Upper lobe of left lung (tissue), 6 donors: ENCODE measurements around the gene TNFAIP8L1. TPM values are rescaled to one million over a fixed set of nuclear protein-coding genes. Genes with fewer than 3 reads are reported as not detected.
"Not testable (repeated sequence)": the region's sequence is repeated elsewhere in the genome, so short reads cannot be mapped to it uniquely, and the experiment has no call there.

ENCODE experiments used
- ATAC-seq, 2 donors: fragments of 200-7000 bp; cut with Tn5 transposase; one replicate each; pipeline ENCODE4 v1.9.1; 2022; ENCODE audit warnings: mild to moderate bottlenecking in 2 of 2, moderate library complexity in 2 of 2; ENCODE audit not compliant: low FRiP score in 2 of 2
- DNase-seq, 2 donors: peaks; one replicate each; pipeline ENCODE4 v3.0.0-alpha.2; 2019 to 2020
- H3K27ac ChIP-seq, 4 donors: fragments of 200-600 bp; sonication (generic); one replicate each; pipeline ENCODE4 v1.5.1; 2016 to 2019
- H3K27me3 ChIP-seq, 4 donors: fragments of 200-600 bp; sonication (generic); one replicate each; pipeline ENCODE4 v1.5.1; 2017 to 2019
- H3K36me3 ChIP-seq, 4 donors: fragments of 200-600 bp; sonication (generic); one replicate each; pipeline ENCODE4 v1.5.1; 2016 to 2019
- H3K4me1 ChIP-seq, 4 donors: fragments of 200-600 bp; sonication (generic); one replicate each; pipeline ENCODE4 v1.5.1; 2018 to 2019
- H3K4me3 ChIP-seq, 4 donors: fragments of 200-600 bp; sonication (generic); one replicate each; pipeline ENCODE4 v1.5.1; 2017 to 2019; ENCODE audit warnings: mild to moderate bottlenecking in 2 of 4, moderate library complexity in 1 of 4
- H3K9me3 ChIP-seq, 4 donors: fragments of 200-600 bp; sonication (generic); one replicate each; pipeline ENCODE4 v1.5.1; 2018 to 2019
- EP300 ChIP-seq, 4 donors: sonication (generic); formaldehyde crosslinking; IDR thresholded peaks; one replicate each; pipeline ENCODE4 v1.5.1; 2017; ENCODE audit warnings: antibody characterized with exemption in 4 of 4, control low read depth in 2 of 4
- POLR2A ChIP-seq, 4 donors: fragments of 450-650 bp; IDR thresholded peaks; one replicate each; pipeline ENCODE4 v1.5.1; 2016 to 2017; ENCODE audit warnings: antibody characterized with exemption in 4 of 4, mild to moderate bottlenecking in 2 of 4
- POLR2AphosphoS5 ChIP-seq, 2 donors: sonication (generic); formaldehyde crosslinking; IDR thresholded peaks; one replicate each; pipeline ENCODE4 v1.5.1; 2017; ENCODE audit warnings: antibody characterized with exemption in 2 of 2
- WGBS, 2 donors: methylation state at CpG; one replicate each; pipeline ENCODE4 v1.1.5; 2017 to 2018; 5-methylcytosine and 5-hydroxymethylcytosine counted together
- total RNA-seq, 6 donors: library from RNA; depleted of rRNA in 4 of 6; stranded (reverse); fragments of >200 nt in 4 of 6; gene quantifications; one replicate each; pipeline versions ENCODE4 v1.1.0 to v1.2.1, GENCODE V29; 2016 to 2021
- TF ChIP-seq, protein P1 (sequence below), 6 experiments: fragments of 450-650 bp in 4 of 6; fragments of 200-600 bp in 2 of 6; sonication (generic) in 2 of 6; IDR thresholded peaks; one replicate each; pipeline ENCODE4 v1.5.1; 2016 to 2019; ENCODE audit warnings: antibody characterized with exemption in 6 of 6
- donor health status: DM: no; HTN: no; CAD: no; lungs with moderate emphysema.
- donor health status: DM: no; HTN: yes; CAD: no; lungs with severe emphysema.

The TNFAIP8L1 gene
- total RNA-seq, 6 donors from 2014 or later = 4.4 to 17.5 (median 11.4) TPM

DNA sequence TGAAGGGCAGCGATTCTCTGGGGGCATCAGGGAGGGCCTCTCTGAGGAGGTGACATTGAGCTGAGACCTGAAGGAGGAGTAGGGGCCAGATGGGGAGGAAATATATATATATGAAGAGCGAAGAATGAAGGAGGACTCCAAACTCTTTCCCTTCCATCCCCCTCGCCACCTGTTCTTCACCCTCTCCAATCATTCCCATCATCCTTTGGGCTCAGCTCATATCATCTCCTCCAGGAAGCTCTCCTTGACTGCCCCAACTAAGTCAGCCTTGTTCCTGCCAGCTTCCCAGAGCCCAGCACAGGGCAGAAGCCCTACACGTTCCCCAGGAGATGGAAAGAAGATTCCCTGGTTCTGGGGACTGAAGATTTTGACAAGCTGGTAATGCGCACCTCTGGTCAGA, 46.9 kb upstream of the TNFAIP8L1 start:
- no peak overlapping the region for H3K27ac ChIP-seq
- TF ChIP-seq, protein P1, sequence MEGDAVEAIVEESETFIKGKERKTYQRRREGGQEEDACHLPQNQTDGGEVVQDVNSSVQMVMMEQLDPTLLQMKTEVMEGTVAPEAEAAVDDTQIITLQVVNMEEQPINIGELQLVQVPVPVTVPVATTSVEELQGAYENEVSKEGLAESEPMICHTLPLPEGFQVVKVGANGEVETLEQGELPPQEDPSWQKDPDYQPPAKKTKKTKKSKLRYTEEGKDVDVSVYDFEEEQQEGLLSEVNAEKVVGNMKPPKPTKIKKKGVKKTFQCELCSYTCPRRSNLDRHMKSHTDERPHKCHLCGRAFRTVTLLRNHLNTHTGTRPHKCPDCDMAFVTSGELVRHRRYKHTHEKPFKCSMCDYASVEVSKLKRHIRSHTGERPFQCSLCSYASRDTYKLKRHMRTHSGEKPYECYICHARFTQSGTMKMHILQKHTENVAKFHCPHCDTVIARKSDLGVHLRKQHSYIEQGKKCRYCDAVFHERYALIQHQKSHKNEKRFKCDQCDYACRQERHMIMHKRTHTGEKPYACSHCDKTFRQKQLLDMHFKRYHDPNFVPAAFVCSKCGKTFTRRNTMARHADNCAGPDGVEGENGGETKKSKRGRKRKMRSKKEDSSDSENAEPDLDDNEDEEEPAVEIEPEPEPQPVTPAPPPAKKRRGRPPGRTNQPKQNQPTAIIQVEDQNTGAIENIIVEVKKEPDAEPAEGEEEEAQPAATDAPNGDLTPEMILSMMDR (IDR thresholded peaks at IDR 0.05) = no peak
- TF ChIP-seq POLR2A (IDR thresholded peaks at IDR 0.05) (no peak), EP300 (IDR thresholded peaks at IDR 0.05) (no peak), POLR2AphosphoS5 (IDR thresholded peaks at IDR 0.05) (no peak)
- ATAC-seq (no peak), DNase-seq (no peak)
- H3K9me3 ChIP-seq = no peaks in the 10 kb centered on the region
- no peaks in the 10 kb centered on the region for H3K36me3 ChIP-seq
- peaks cover 0 to 5% (median 2%) of the 10 kb centered on the region in 4 donors for H3K27me3 ChIP-seq
- peaks cover 0 to 3% (median 0%) of the 10 kb centered on the region in 4 donors for H3K4me1 ChIP-seq
- WGBS, 2 donors = 61 to 67% methylated on average over 5 of the region's 5 CpGs
- no peak overlapping the region for H3K4me3 ChIP-seq

DNA sequence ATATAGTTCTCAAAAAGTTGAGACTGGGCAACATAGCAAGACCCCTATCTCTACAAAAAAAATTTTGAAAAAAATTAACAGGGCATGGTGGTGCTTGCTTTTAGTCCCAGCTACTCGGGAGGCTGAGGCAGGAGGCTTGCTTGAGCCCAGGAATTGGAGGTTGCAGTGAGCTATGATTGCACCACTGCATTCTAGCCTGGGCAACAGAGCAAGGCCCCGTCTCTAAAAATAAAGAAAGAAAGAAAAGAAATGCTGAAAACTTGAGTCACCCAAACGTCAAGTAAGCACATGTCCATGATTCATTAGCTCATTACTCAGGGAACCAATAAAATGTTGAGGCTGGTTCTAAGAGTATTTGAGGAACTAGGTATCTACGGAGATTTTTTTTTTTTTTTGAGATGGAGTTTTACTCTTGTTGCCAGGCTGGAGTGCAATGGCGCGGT, 45.9 kb upstream of the TNFAIP8L1 start:
- no peaks in the 10 kb centered on the region for H3K36me3 ChIP-seq
- H3K27ac ChIP-seq = no peak overlapping the region
- TF ChIP-seq POLR2AphosphoS5 (IDR thresholded peaks at IDR 0.05) (no peak), EP300 (IDR thresholded peaks at IDR 0.05) (no peak), POLR2A (IDR thresholded peaks at IDR 0.05) (no peak)
- TF ChIP-seq, protein P1 (IDR thresholded peaks at IDR 0.05) = no peak
- H3K4me1 ChIP-seq = peaks cover 4 to 13% (median 6%) of the 10 kb centered on the region in 4 donors
- no peaks in the 10 kb centered on the region for H3K9me3 ChIP-seq
- H3K27me3 ChIP-seq = peaks cover 0 to 11% (median 5%) of the 10 kb centered on the region in 4 donors
- no peak for DNase-seq
- 54 to 65% methylated on average over 6 of the region's 6 CpGs for WGBS, 2 donors
- ATAC-seq = no peak
- H3K4me3 ChIP-seq = no peak overlapping the region

DNA sequence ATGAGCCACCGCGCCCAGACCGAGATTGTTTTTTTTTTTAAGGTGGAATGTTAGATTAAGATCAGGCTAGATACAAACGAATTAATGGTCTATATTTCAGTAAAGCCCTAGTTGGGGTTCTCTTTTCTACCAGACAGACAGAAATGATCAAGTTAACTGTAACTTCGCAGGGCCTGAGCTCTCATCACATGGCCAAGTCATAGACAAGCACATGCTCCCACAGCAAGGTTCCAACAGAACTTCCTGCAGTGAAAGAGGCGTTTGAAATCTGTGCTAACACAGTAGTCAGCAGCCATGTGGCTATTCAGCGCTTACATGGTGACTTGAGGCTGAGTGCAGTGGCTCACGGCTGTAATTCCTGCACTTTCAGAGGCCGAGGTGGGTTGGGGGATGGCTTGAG, 45.1 kb upstream of the TNFAIP8L1 start:
- 63 to 68% methylated on average over 9 of the region's 9 CpGs for WGBS, 2 donors
- DNase-seq (no peak), ATAC-seq (no peak)
- H3K4me3 ChIP-seq = no peak overlapping the region
- TF ChIP-seq POLR2A (IDR thresholded peaks at IDR 0.05) (no peak), POLR2AphosphoS5 (IDR thresholded peaks at IDR 0.05) (no peak), EP300 (IDR thresholded peaks at IDR 0.05) (no peak)
- TF ChIP-seq, protein P1 (IDR thresholded peaks at IDR 0.05) = no peak
- H3K27ac ChIP-seq = no peak overlapping the region
- peaks cover 5 to 18% (median 7%) of the 10 kb centered on the region in 4 donors for H3K4me1 ChIP-seq
- H3K27me3 ChIP-seq = peaks cover 0 to 19% (median 8%) of the 10 kb centered on the region in 4 donors
- H3K36me3 ChIP-seq = no peaks in the 10 kb centered on the region
- no peaks in the 10 kb centered on the region for H3K9me3 ChIP-seq

DNA sequence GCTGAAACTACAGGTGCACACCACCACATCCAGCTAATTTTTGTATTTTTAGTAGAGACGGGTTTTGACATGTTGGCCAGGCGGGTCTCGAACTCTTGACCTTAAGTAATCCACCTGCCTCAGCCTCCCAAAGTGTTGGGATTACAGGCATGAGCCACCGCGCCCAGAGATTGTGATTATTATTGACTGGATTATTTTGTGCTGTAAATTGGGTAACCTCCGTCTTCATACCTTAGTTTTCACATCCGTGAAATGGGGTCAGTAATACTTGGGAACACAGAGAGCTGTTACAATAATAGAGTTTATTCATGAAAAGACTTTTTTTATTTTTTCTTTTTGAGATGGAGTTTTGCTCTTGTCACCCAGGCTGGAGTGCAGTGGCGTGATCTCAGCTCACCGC, 44.2 kb upstream of the TNFAIP8L1 start:
- ATAC-seq = not testable (repeated sequence)

DNA sequence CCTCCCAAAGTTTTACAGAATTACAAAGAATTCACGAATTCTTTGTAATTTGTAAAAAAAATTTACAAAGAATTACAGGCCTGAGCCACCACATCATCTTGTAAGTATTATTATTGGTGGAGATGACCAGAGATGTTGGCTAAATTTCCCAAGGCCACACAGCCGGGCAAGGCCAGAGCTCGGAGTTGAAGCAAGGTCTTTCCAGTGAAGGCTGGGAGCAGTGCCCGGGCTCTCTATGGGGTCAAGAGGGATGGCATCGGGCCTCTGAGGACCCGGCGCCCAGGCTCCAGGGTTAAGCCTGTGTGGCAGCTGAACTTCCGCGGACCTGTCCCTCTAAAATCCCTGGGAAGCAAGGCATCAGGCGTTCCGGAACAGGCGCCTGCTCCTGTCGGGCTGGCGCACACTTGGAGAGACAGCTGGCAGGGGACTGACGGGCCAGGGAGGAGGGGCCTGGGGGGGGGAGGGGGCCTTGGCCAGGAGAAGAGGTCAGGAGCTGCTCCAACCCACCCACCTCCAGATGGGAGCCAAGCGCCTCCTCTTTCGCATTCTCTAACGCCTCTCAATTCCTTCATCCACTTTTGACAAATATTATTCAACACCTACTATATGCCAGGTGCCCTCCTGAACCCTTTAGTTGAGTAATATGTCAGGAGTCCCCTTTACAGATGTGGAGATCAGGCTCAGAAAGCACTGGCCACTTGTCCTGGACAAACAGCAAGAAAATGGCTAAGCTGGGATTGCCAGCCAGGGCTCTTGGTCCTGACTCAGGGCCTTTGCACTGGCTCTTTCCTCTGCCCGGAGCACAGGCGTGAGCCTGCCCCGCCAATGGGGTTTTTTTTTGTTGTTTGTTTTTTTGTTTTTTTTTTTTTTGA, 43.0 kb upstream of the TNFAIP8L1 start:
- DNase-seq (no peak), ATAC-seq (no peak)
- Histone ChIP-seq H3K27me3 (peaks cover 0 to 20% (median 10%) of the 10 kb centered on the region in 4 donors), H3K4me1 (peaks cover 5 to 18% (median 7%) of the 10 kb centered on the region in 4 donors), H3K27ac (no peak overlapping the region), H3K9me3 (no peaks in the 10 kb centered on the region), H3K36me3 (no peaks in the 10 kb centered on the region), H3K4me3 (no peak overlapping the region)
- TF ChIP-seq, protein P1 (IDR thresholded peaks at IDR 0.05) = no peak
- TF ChIP-seq POLR2A (IDR thresholded peaks at IDR 0.05) = no peak
- no peak for TF ChIP-seq EP300 (IDR thresholded peaks at IDR 0.05)
- no peak for TF ChIP-seq POLR2AphosphoS5 (IDR thresholded peaks at IDR 0.05)
- 51 to 55% methylated on average over 21 of the region's 21 CpGs for WGBS, 2 donors

More for the DNA sequence above, 44.2 kb upstream of the TNFAIP8L1 start:
- not testable (repeated sequence) for H3K27ac ChIP-seq, H3K9me3 ChIP-seq, DNase-seq, H3K4me3 ChIP-seq, H3K36me3 ChIP-seq
- peaks cover 0 to 20% (median 10%) of the 10 kb centered on the region in 4 donors for H3K27me3 ChIP-seq
- peaks cover 5 to 18% (median 7%) of the 10 kb centered on the region in 4 donors for H3K4me1 ChIP-seq
- 96% methylated on average over 9 of the region's 9 CpGs for WGBS, 2 donors
